ENCODE data around the gene ERFL.
A peak's percentile ranks its signal among the peaks of the same experiment; 100 is the strongest.
"Not testable (repeated sequence)": the region's sequence is repeated elsewhere in the genome, so short reads cannot be mapped to it uniquely, and the experiment has no call there.

Gene ERFL

DNA sequence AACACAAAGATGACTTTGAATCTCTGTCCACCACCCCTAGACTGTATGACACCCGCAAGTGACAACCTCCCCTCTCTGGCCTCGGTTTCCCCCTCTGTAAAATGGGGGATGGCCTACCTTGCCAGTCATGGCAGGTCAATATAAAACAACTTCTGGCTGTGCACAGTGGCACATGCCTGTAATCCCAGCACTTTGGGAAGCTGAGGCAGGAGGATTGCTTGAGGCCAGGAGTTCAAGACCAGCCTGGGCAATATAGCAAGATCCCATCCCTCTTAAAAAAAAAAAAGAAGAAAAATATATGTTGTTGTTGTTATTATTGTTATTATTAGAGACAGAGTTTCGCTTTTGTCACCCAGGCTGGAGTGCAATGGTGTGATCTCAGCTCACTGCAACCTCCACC, 52.3 kb downstream of the ERFL start:
- not testable (repeated sequence) for DNase-seq

DNA sequence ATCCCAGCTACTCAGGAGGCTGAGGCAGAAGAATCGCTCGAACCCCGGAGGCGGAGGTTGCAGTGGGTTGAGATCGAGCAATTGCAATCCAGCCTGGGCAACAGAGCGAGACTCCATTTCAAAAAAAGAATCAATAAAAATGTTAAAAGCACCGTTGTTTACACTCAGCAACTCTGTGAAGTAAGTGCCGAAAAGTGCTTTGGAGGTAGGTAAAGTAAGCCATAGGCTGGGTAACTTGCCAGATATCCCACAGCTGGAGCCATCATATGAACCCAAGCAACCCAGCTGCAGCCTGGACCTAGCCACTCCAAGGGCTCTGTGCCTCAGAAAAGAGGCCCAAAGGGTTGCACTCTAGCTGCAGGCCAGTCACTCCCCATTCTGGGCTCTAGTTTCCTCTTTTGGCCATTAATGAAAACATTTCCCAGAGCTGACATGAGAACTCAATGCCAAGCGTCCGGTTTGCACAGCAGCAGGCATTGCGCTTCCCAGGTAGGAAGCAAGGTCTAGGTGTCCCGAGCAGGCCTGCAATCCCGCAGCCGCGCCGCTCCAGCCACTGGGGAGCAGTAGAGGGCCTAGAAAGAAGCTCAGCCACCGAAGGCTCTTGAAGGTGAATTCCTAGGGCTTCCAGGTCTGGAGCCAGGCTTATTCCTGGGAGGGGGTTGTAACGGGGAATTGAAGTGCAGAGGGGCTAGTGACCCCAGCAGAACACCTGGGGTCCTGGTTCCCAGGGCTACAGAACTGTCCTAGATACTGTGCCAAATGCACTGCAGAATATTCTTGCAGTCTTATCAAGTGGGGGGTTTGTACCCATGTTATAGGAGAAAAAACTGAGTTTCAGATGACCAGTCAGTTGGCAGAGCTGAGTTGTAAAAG, 55.2 kb downstream of the ERFL start:
- DNase-seq = peak; percentile 54

GRCh38 chr19:41872384-41872774, 55.9 kb downstream of the ERFL start:
- no peak for DNase-seq

- peak; percentile 55 for DNase-seq
Observed at GRCh38 chr19:41871573-41872383, 56.5 kb downstream of the ERFL start.

- no peak for DNase-seq
Observed at GRCh38 chr19:41870401-41870873, 57.8 kb downstream of the ERFL start.

GRCh38 chr19:41869374-41869955, 58.8 kb downstream of the ERFL start:
- no peak for DNase-seq

GRCh38 chr19:41868989-41869300, 59.3 kb downstream of the ERFL start:
- no peak for DNase-seq

DNA sequence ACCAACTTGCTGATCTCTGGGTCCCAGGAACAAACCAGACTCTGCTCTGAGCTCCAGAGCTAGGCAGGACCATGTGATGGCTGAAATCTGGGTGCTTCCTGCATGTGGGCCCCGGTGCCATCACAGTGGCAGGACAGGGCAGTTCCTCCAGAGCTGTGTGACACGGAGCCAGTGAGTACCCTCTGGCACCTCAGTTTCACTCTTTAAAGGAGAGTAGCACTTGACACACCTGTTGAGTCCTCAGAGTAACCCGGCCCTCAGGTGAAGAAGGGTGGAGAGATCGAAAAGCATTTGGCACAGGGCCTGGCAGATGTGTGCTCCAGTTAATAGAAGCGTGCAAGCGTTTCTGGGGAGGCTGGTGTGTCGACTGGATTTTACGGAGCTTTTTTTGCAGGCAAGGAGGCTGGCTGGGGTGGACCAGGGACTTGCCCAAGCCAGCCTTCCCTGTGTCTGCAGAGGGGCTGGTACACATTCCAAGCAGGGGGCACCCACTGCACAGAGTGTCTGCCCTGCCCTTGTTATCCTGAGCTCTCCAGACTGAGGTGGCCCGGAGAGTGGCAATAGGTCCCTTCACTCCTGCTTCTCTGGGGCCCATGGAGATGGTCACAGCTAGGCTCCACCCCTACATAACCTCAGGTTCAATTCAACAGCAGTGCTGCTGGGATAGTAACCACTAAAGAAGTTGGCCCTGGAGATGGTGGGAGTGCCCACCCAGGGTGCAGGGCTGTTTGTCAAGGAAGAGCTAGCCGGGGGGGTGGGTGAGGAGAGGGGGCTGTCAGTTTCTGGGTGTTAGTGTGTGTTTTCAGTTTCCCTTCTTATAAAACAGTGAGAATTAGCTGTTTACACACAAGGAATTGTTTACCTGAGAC, 59.9 kb downstream of the ERFL start:
- DNase-seq = no peak

- no peak for DNase-seq
Observed at GRCh38 chr19:41866284-41866683, 62.0 kb downstream of the ERFL start.

GRCh38 chr19:41864374-41864773, 63.9 kb downstream of the ERFL start:
- DNase-seq = no peak

- no peak for DNase-seq
Observed at GRCh38 chr19:41863209-41863931, 64.9 kb downstream of the ERFL start.

GRCh38 chr19:41862445-41862986, 65.7 kb downstream of the ERFL start:
- DNase-seq = no peak

GRCh38 chr19:41861846-41862245, 66.4 kb downstream of the ERFL start:
- DNase-seq = no peak

GRCh38 chr19:41861116-41861768, 67.0 kb downstream of the ERFL start:
- no peak for DNase-seq

DNA sequence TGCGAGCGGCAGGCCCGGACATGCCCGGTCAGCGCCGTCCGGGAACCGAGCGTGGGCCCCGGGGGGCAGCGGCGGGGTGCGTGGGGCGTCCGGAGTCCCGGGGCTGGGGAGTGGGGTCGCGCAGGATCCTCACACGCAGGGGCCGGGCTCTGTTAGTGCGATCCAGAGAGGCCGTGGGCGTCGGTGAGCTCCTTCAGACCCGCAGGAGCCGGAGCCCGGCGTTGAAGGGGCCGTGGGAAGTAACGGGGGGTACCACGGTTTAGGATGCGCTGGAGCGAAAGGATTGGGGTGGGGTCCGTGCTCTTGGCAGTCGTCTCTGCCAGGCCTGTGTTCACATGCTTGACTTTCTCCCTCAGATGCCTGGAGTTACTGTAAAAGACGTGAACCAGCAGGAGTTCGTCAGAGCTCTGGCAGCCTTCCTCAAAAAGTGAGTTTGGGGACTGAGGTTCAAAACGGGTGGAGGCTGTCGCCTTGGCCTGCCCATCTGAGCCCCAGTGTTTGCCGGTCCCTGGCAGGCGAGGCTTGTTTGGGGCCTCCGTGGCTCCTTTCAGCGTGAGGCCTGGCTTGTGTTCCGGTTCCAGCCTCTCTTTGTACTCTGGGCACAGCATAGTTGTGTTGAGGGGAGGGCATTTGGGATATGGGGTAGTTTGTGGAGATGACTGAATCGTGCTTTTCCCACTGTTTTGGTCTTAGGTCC, 67.7 kb downstream of the ERFL start:
- no peak for DNase-seq

DNA sequence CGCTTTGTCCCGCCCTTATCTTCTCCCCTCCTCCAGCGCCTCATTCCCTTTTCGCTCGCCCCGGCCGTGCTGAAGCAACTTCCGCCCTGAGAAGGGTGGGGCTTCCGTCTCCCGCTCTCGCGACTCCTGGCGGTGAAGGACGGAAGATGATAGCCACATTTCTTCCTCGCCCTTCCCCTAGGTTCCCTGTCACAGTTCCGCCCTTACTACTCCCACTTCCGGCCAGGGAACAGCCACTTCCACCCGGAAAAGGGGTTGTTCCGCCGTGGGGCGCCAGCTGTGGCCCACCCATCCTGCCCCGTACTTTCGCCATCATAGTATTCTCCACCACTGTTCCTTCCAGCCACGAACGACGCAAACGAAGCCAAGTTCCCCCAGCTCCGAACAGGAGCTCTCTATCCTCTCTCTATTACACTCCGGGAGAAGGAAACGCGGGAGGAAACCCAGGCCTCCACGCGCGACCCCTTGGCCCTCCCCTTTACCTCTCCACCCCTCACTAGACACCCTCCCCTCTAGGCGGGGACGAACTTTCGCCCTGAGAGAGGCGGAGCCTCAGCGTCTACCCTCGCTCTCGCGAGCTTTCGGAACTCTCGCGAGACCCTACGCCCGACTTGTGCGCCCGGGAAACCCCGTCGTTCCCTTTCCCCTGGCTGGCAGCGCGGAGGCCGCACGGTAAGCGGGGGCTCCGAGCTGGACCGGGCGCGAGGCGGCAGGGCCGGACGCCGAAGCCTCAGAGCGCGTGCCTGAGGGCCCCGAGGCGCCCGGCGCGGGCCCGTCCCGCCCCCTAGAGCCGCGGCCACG, 68.4 kb downstream of the ERFL start, which contains the start of gene RPS19:
Gene RPS19, plus strand, starts transcription at position 638 of the 801 bp plus-strand sequence. CDS start 520 bp downstream, outside the sequence.
- peak; percentile 98 for DNase-seq

DNA sequence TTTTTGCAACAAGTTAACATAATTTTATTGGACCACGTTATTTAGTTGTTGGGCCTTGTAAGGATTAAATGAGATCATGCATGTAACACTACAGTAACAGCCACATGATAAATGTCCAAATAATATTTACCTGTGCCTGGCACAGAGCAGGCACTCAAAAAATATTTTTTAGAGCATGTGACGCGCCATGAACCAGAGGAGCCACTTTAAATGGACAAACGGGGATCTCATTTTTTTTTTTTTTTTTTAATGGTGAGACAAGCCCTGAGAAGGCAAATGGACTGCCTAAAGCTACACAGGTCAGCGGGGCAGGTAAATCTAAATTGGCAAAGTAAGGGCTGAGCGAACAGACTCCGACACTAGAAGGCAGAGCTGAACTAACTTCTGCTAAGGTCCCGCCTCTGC, 69.0 kb downstream of the ERFL start:
- DNase-seq = no peak
